Fibroblast of mammary gland (primary cell): ENCODE measurements around the gene SNRNP70.

Experiments used
- DNase-seq: peaks from one replicate; pipeline ENCODE4 v3.0.0-alpha.2; 2010; ENCODE audit warnings: low read depth
- H3K4me3 ChIP-seq: 2 replicates; pipeline ENCODE4 v1.5.1; 2011; ENCODE audit warnings: low read depth, mild to moderate bottlenecking, low read length, moderate library complexity; ENCODE audit not compliant: control insufficient read depth
- CTCF ChIP-seq: conservative IDR thresholded peaks from 2 replicates; pipeline ENCODE4 v1.5.1; 2011; ENCODE audit warnings: low read depth, low read length, inconsistent platforms; ENCODE audit not compliant: control insufficient read depth, insufficient read depth

The SNRNP70 gene

DNA sequence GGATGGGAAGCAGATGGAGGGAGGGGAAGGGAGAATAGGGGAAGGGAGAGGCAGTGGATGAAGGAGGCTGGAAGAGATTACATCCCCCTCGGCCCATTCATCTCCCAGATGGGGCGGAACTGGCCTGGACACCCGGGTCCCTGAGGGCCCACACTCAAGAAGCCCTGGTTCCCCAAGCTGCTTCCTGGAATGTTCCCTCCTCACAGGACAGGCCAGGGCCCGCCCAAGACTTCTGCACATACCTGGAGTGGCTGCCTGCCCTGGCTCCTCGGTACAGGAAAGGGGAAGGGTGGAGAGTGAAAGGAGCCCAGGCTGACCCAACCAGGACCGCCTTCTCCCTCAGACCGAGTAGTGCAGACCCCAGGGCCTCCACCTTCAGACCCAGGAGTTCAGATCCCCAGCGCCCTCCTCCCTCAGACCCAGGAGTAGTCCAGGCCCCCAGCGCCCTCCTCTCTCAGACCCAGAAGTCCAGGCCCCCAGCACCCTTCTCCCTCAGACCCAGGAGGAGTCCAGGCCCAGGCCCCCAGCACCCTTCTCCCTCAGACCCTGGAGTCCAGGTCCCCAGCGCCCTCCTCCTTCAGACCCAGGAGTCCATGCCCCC is 21.1 kb upstream of the SNRNP70 start:
- no peak for DNase-seq
- TF ChIP-seq CTCF: no peak
- no peak overlapping the region for H3K4me3 ChIP-seq

DNA sequence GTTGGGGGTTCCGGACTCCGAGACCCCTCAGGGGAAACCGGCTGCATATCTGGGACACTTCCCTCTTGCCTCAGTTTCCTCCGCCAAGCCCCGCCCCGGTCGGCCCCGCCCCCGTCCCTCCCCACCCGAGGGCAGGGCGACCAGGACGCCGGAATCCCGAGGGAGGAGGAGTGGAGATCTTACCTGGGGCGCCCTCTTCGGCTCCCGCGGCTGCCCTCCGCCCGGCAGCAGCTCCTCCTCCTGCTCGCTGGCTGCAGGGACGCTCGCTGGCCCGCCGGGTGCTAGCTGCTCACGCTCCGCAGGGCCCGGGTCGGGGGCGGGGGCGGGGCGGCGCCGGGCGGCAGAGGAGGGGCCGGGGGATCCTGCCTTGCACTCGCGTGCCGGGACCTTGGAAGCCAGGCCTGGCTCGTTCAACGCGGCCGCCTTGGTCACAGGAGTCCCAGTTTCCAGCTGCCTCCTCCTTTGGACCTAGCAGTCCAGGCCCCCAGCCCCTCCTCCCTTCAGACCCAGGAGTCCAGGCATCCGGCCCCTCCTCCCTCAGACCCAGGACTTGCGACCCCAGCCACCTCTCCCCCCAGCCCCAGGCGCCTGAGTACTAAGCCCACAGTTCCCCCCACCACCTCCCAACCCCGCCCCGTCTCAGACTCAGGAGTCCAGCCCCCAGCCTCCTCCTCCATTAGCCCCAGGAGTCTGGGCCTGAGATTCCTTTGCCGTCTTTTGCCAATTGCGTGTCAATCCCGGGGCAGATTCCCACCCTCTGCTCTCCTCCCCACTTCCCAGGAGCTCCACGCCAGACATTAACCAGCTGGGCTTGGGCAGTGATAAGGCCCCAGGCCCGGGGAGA is 20.3 kb upstream of the SNRNP70 start, which contains the start of gene NTF4:
TSS of gene NTF4 (minus strand) at position 51 of the 844 bp plus-strand sequence. CDS start 2,821 bp downstream, outside the sequence.
- no peak for DNase-seq
- no peak within 1 kb of the TSS for H3K4me3 ChIP-seq
- no peak for TF ChIP-seq CTCF

- TF ChIP-seq CTCF: no peak
- no peak overlapping the region for H3K4me3 ChIP-seq
- no peak for DNase-seq
Observed at GRCh38 chr19:49065905-49066512, 19.2 kb upstream of the SNRNP70 start.

GRCh38 chr19:49067554-49067953 is 17.7 kb upstream of the SNRNP70 start:
- TF ChIP-seq CTCF: no peak
- no peak overlapping the region for H3K4me3 ChIP-seq
- DNase-seq: no peak

GRCh38 chr19:49069026-49069425 is 16.2 kb upstream of the SNRNP70 start:
- DNase-seq: no peak
- TF ChIP-seq CTCF: no peak
- no peak overlapping the region for H3K4me3 ChIP-seq

GRCh38 chr19:49070416-49070815 is 14.8 kb upstream of the SNRNP70 start:
- H3K4me3 ChIP-seq: no peak overlapping the region
- DNase-seq: no peak
- TF ChIP-seq CTCF: no peak
